Lower lobe of right lung (tissue), 2 donors: Measurements from ENCODE around the gene ZEB2. TPM values are rescaled to one million over a fixed set of nuclear protein-coding genes. Genes with fewer than 3 reads are reported as not detected.

Source experiments
- ATAC-seq, 2 donors: fragments of 200-7000 bp; cut with Tn5 transposase; one replicate each; pipeline ENCODE4 v1.9.1; 2020 to 2022; ENCODE audit warnings: mild to moderate bottlenecking in 2 of 2, moderate library complexity in 2 of 2
- DNase-seq: peaks from one replicate; pipeline ENCODE4 v3.0.0-alpha.2; 2020
- H3K27ac ChIP-seq: fragments of 200-600 bp; one replicate; pipeline ENCODE4 v1.8.0; 2022
- H3K27me3 ChIP-seq: fragments of 200-600 bp; one replicate; pipeline ENCODE4 v1.8.0; 2022; ENCODE audit warnings: low read depth
- H3K36me3 ChIP-seq: fragments of 200-600 bp; one replicate; pipeline ENCODE4 v1.8.0; 2022; ENCODE audit warnings: mild to moderate bottlenecking
- H3K4me1 ChIP-seq: fragments of 200-600 bp; one replicate; pipeline ENCODE4 v1.8.0; 2022
- H3K4me3 ChIP-seq: fragments of 200-600 bp; one replicate; pipeline ENCODE4 v1.8.0; 2022; ENCODE audit warnings: mild to moderate bottlenecking
- H3K9me3 ChIP-seq: fragments of 200-600 bp; one replicate; pipeline ENCODE4 v1.8.0; 2022
- CTCF ChIP-seq: fragments of 200-600 bp; IDR thresholded peaks from one replicate; pipeline ENCODE4 v1.8.0; 2022; ENCODE audit warnings: antibody characterized with exemption, mild to moderate bottlenecking
- intact Hi-C: fragments of 100-400 bp; cut with DNase I; formaldehyde crosslinking; loops from one replicate; pipeline ENCODE4 v1.11.0; 2022
- total RNA-seq: library from RNA; stranded (reverse); fragmentation: NEBNext Ultra II Directional; extraction: Animal tissue kit (Norgen Biotek cat#: 25700); gene quantifications from one replicate; pipeline ENCODE4 v1.2.1, GENCODE V29; 2021
- donor health status: DM: no; HTN: yes; CAD: no; lungs with severe emphysema.

Gene ZEB2
- total RNA-seq, 1 donor from 2014 or later, result 220 TPM

- intact Hi-C loops, result no loop called here
- H3K27ac ChIP-seq, result no peak overlapping the region
- no peaks in the 10 kb centered on the region for H3K9me3 ChIP-seq
- peaks cover 37% of the 10 kb centered on the region for H3K4me1 ChIP-seq
- no peaks in the 10 kb centered on the region for H3K27me3 ChIP-seq
- ATAC-seq (no peak), DNase-seq (no peak)
- no peak for TF ChIP-seq CTCF
- no peak overlapping the region for H3K4me3 ChIP-seq
- H3K36me3 ChIP-seq, result peaks cover 15% of the 10 kb centered on the region
Observed at GRCh38 chr2:144490857-144491256, 29.1 kb downstream of the ZEB2 start.

GRCh38 chr2:144490017-144490416 lies 29.9 kb downstream of the ZEB2 start:
- no peak overlapping the region for H3K4me3 ChIP-seq
- intact Hi-C loops, result no loop called here

GRCh38 chr2:144489315-144489916 lies 30.5 kb downstream of the ZEB2 start:
- ATAC-seq (no peak), DNase-seq (no peak)
- Histone ChIP-seq H3K4me1 (peaks cover 33% of the 10 kb centered on the region), H3K4me3 (no peak overlapping the region), H3K27me3 (no peaks in the 10 kb centered on the region), H3K27ac (no peak overlapping the region), H3K9me3 (no peaks in the 10 kb centered on the region), H3K36me3 (peaks cover 20% of the 10 kb centered on the region)
- no peak for TF ChIP-seq CTCF
- intact Hi-C loops, result no loop called here

More at GRCh38 chr2:144490017-144490416, 29.9 kb downstream of the ZEB2 start:
- Histone ChIP-seq H3K27ac (no peak overlapping the region), H3K27me3 (no peaks in the 10 kb centered on the region), H3K9me3 (no peaks in the 10 kb centered on the region), H3K4me1 (peaks cover 35% of the 10 kb centered on the region), H3K36me3 (peaks cover 20% of the 10 kb centered on the region)
- DNase-seq (no peak), ATAC-seq (no peak)
- no peak for TF ChIP-seq CTCF

GRCh38 chr2:144484201-144484948 lies 35.5 kb downstream of the ZEB2 start:
- Histone ChIP-seq H3K9me3 (no peaks in the 10 kb centered on the region), H3K4me1 (peaks cover 42% of the 10 kb centered on the region), H3K27me3 (no peaks in the 10 kb centered on the region), H3K4me3 (no peak overlapping the region), H3K27ac (no peak overlapping the region), H3K36me3 (peaks cover 8% of the 10 kb centered on the region)
- ATAC-seq (no peak), DNase-seq (no peak)
- no peak for TF ChIP-seq CTCF
- intact Hi-C loops, result no loop called here

GRCh38 chr2:144481666-144482065 lies 38.3 kb downstream of the ZEB2 start:
- H3K27ac ChIP-seq, result no peak overlapping the region
- H3K4me3 ChIP-seq, result no peak overlapping the region
- intact Hi-C loops, result no loop called here
- H3K36me3 ChIP-seq, result peaks cover 8% of the 10 kb centered on the region
- ATAC-seq, result no peak
- TF ChIP-seq CTCF, result no peak
- H3K4me1 ChIP-seq, result peaks cover 47% of the 10 kb centered on the region
- H3K27me3 ChIP-seq, result no peaks in the 10 kb centered on the region
- DNase-seq, result no peak
- H3K9me3 ChIP-seq, result no peaks in the 10 kb centered on the region
